ENCODE results near the gene ZNF714.

- TF ChIP-seq ZC3H10 (CRISPR knock-in tag; IDR thresholded peaks at IDR 0.05) = no peak
- TF ChIP-seq RARB (CRISPR knock-in tag; IDR thresholded peaks at IDR 0.05) = no peak
- no peak for TF ChIP-seq ZFP30 (CRISPR knock-in tag; IDR thresholded peaks at IDR 0.05)
- TF ChIP-seq ISL1 (CRISPR knock-in tag; IDR thresholded peaks at IDR 0.05) = no peak
- TF ChIP-seq, protein P1, sequence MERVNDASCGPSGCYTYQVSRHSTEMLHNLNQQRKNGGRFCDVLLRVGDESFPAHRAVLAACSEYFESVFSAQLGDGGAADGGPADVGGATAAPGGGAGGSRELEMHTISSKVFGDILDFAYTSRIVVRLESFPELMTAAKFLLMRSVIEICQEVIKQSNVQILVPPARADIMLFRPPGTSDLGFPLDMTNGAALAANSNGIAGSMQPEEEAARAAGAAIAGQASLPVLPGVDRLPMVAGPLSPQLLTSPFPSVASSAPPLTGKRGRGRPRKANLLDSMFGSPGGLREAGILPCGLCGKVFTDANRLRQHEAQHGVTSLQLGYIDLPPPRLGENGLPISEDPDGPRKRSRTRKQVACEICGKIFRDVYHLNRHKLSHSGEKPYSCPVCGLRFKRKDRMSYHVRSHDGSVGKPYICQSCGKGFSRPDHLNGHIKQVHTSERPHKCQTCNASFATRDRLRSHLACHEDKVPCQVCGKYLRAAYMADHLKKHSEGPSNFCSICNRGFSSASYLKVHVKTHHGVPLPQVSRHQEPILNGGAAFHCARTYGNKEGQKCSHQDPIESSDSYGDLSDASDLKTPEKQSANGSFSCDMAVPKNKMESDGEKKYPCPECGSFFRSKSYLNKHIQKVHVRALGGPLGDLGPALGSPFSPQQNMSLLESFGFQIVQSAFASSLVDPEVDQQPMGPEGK (CRISPR knock-in tag; IDR thresholded peaks at IDR 0.05; ENCODE audit: borderline replicate concordance) = no peak
- TF ChIP-seq OSR1 (CRISPR knock-in tag; IDR thresholded peaks at IDR 0.05) = no peak
- no peak for TF ChIP-seq ZNF70 (CRISPR knock-in tag; IDR thresholded peaks at IDR 0.05)
- no peak for TF ChIP-seq ESRRG (CRISPR knock-in tag; IDR thresholded peaks at IDR 0.05)
- TF ChIP-seq ZNF565 (CRISPR knock-in tag; conservative IDR thresholded peaks at IDR 0.05; ENCODE audit: low read depth) = no peak
- TF ChIP-seq CSDC2 (CRISPR knock-in tag; IDR thresholded peaks at IDR 0.05) = no peak
- TF ChIP-seq TCF4 (CRISPR knock-in tag; IDR thresholded peaks at IDR 0.05; ENCODE audit: borderline replicate concordance) = no peak
- TF ChIP-seq PPARA (CRISPR knock-in tag; IDR thresholded peaks at IDR 0.05; ENCODE audit: borderline replicate concordance) = no peak
- no peak for TF ChIP-seq POU6F1 (CRISPR knock-in tag; IDR thresholded peaks at IDR 0.05; ENCODE audit: borderline replicate concordance, low read depth)
These were observed 61.9 kb downstream of the ZNF714 start for GRCh38 chr19:21143854-21144253.
